ENCODE data around the gene A1BG.
A peak's percentile ranks its signal among the peaks of the same experiment; 100 is the strongest.
"Not testable (repeated sequence)": the region's sequence is repeated elsewhere in the genome, so short reads cannot be mapped to it uniquely, and the experiment has no call there.

The A1BG gene

GRCh38 chr19:58385891-58386575, 32.7 kb upstream of the A1BG start:
- DNase-seq, result no peak

- no peak for DNase-seq
These were observed 32.1 kb upstream of the A1BG start for GRCh38 chr19:58385313-58385890.

- no peak for DNase-seq
These were observed 29.8 kb upstream of the A1BG start for GRCh38 chr19:58382997-58383603.

DNA sequence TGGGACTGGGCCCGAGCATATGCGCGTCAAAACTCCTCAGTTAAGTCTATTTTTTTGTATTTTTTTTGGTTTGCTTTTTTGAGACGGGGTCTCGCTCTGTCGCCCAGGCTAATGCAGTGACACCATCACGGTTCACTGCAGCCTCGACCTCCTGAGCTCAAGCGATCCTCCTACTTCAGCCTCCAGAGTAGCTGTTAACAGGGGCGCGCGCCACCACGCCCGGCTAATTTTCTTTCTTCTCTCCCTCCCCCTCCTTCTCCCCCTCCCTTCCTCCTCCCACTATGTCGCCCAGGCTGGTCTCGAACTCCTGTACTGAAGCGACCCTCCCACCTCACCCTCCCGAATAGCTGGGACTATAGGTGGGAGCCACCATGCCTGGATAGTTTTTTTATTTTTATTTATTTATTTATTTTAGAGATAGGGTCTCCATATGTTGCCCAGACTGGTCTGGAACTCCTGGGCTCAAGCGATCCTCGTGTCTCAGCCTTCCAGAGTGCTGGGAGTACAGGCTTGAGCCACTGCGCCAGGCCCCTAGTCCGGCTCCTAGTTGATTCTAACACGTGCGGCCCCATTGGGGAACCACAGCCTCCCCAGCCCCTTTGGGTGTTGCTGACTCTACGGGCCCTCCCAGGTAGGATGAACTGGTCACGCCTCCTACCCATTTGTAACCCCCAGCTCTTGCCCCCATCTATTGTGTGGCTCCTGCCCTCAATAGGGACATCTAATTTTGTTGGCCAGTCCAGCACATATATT, 28.3 kb upstream of the A1BG start:
- no peak for DNase-seq

DNA sequence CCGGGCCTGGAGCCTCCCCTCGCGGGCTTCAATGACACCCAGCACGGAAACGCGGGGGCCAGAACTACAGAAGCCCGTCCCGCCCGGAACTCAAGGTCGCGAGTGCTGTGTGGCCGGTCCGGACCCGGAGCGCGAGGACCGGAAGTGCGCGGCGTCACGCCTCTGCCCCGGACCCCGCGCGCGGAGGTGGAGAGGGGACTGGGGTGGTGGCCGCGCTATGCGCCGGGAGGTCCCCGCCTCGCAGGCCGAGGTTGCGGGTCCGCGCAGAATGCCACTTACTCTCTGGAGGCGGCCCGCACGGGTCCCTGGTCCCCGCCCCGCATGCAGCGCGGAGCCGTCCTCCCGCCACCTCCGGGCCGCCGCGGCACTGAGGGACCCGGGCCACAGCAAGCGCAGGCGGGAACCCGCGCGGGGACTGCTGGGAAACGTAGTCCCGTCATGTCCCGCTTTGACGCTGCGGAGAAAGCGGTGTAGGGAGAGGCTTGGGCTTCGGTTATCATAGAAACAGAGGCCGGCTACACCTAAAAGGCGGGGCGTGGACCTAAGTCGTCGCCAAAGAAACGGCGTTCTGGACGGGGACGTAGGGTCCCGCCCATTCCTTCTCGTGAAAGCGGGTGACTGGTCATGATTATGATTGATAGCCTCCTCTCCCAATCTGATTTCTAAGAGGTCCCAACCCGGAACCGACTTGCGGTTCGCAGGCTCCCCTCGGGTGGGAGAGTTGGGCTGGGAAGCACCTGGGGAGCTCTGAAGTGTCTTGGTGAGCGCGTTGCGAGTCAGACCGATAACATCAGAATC, 27.6 kb upstream of the A1BG start, which contains the start of gene ZNF837:
Gene ZNF837, minus strand, starts transcription at position 369 of the 798 bp plus-strand sequence. CDS start 11,698 bp downstream, outside the sequence.
- peak; percentile 73 to 100 (median 96) for DNase-seq

DNA sequence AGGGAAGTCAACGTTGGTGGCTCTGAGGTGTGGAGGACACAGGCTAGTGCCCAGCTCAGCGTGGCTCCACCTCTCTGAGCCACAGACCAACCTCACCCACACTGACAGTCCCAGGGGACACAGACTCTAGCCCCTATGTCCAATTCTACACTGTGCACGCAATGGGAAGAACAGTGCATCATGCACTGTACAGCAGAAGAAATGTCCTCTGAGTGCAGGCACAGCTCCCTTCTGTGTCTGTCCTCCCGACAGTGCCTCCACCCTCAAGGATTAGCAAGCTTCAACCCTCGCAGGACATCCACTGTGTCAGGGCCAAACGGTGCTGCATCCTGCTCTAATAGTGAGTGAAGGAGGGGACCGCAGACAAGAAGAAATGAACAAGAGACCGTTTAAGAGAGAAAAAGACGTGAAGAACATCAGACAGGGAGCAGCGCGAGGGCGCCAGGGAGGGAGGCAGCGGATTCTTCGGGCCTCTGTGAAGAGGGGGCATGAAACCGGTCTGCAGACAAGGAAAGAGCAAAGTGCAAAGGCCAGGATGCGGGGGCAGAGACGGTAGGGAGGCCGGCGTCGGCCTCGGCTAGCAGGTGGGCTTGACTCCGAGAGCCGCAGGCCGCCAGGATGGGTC, 26.9 kb upstream of the A1BG start:
- no peak for DNase-seq

DNA sequence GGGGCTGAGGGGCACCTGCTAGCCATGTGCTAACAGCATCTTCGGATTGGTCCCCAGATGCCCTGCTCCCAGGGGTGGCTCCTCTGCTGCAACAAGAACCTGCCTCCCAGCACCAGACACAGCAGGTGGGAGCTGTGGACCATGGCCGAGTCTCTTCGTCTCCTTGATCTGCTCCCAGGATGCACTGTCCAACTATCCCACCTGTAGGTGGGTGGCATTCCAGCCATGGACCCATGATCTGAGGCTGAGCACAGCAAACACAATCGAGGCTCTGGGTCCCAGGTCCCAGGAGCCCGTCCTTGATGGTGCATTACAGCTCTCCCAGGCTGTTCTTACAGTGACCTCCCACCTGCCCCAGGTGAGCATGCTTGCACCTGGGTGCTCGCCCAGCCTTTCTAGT, 26.0 kb upstream of the A1BG start:
- no peak for DNase-seq

DNA sequence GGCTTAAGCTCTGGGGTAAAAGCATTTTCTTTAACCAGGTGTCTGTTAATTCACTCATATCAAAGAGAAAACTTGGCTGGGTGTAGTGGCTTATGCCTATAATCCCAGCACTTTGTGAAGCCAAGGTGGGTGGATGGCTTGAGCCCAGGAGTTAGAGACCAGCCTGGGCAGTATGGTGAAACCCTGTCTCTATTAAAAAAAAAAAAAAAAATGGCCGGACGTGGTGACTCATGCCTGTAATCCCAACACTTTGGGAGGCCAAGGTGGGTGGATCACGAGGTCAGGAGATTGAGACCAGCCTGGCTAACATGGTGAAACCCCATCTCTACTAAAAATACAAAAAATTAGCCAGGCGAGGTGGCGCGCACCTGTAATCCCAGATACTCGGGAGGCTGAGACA, 23.4 kb upstream of the A1BG start:
- not testable (repeated sequence) for DNase-seq

- DNase-seq, result no peak
These were observed 20.9 kb upstream of the A1BG start for GRCh38 chr19:58374200-58374599.

DNA sequence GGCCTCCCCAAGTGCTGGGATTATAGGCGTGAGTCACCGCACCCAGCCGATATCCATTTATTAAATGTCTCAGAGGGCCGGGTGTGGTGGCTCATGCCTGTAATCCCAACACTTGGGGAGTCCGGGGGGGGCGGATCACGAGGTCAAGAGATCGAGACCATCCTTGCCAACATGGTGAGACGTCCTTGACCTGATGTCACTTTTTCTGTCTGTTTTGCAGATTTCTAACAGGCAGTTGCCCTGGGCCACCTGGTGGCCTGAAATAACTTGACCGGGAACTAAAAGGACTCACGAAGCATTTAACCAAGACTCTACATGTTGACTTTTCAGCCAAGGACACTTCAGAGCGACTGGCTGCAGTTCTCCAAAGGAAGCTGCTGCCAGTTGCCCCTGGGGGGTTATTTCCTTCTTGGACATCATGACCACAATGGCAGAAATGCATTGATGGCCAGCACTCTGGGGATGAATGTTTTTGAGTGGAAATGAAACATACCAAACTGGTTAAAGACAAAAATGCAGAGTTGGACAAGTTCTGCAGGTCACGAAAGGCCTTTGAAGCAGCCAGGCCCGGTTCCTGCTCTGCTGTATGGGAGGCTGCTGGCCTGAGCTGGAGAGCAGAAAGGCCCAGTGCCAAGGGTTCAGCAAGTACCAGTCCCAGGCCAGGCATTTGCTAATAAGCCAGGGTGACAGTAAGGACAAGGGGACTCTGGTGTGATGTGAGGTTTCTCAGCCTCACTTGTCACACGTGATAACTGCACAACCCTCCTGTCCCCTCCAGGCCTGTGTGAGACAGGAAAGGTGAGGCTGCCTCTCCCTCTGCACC, 19.2 kb upstream of the A1BG start:
- peak in 4 of 14 donors; percentile 11 to 39 (median 20) for DNase-seq

- DNase-seq, result no peak
These were observed 15.5 kb upstream of the A1BG start for GRCh38 chr19:58368561-58369360.

GRCh38 chr19:58367698-58368454, 14.6 kb upstream of the A1BG start:
- DNase-seq, result no peak

- no peak for DNase-seq
These were observed 13.5 kb upstream of the A1BG start for GRCh38 chr19:58366585-58367430.

GRCh38 chr19:58364146-58364545, 10.9 kb upstream of the A1BG start:
- DNase-seq, result no peak

GRCh38 chr19:58362272-58362994, 9.1 kb upstream of the A1BG start, which contains the start of gene ZNF497:
Gene ZNF497 (minus strand): TSS chr19:58362751. CDS start chr19:58357635, 5,116 bp downstream.
- DNase-seq, result peak; percentile 44 to 98 (median 93)

DNA sequence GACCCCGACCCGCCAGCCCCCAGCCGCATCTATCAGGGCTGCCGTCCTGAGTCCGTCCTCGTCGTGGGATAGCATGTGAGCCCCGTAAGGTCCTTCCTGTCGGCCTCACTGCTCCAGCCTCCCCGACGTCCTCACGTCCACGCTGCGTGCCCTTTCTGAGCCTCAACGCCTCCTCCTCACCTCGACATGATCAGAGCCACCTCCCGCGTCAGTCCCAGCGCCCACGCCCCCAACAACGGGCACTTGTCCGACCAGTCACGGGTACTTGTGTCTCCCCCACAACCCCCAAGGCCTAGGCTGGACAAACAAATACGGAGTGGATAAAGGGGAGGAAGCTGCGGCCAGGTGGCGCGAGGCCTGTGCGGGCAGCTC, 8.6 kb upstream of the A1BG start:
- DNase-seq, result peak in 3 of 14 donors; percentile 51 to 65 (median 60)

DNA sequence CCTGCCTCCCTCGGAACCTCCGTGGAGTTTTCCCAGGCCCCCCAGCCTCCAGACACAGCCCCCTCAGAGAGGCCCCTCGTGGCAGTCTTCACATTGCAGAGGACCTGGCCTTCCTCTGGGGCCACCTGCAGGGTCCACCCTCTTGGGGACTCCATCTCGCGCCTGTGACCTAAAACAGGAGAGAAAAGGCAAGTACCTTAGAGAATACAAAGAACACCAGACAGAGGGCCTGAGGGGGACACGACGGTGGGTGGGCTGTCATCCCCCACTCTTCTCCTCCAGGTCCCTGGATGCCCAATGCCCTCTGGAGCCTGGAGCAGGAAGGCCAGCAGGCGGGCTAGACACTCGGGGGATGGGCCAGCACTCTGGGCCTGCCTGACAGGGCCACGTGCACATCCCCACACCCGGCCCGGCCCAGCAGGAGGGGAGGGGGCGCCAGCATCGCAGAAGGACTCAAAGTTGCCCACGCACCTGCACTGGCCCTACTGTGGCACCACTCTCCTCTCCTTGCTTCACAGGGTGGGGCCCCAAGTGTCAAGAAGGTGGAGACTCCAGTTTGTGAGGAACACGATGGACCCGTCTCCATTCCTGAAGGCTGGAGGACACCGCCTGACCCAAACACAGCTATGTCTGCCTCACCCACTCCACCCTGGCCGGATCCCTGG, 4.3 kb upstream of the A1BG start:
- no peak for DNase-seq

Data from C1 segment of cervical spinal cord (tissue), 14 donors.